NB4 (cell line): ENCODE results near the gene ADCY1.

Experiments
- DNase-seq: peaks from one replicate; pipeline ENCODE4 v3.0.0; 2010; ENCODE audit warnings: low read depth
- H3K4me3 ChIP-seq: one replicate; pipeline ENCODE4 v1.5.1; 2011; ENCODE audit warnings: mild to moderate bottlenecking, low read depth, low read length, moderate library complexity
- CTCF ChIP-seq: IDR thresholded peaks from one replicate; pipeline ENCODE4 v1.5.1; 2012; ENCODE audit warnings: low read depth, low read length
- MAX ChIP-seq: IDR thresholded peaks from 2 replicates; pipeline ENCODE4 v1.6.1; 2011; ENCODE audit warnings: low read depth, low read length
- MYC ChIP-seq: IDR thresholded peaks from 2 replicates; pipeline ENCODE4 v1.6.1; 2011; ENCODE audit warnings: low read depth, low read length
- POLR2A ChIP-seq: IDR thresholded peaks from 2 replicates; pipeline ENCODE4 v1.6.1; 2011; ENCODE audit warnings: mild to moderate bottlenecking; ENCODE audit not compliant: insufficient read length; ENCODE audit errors: extremely low read depth

Gene ADCY1

GRCh38 chr7:45685619-45686240 lies 111.6 kb downstream of the ADCY1 start:
- TF ChIP-seq POLR2A, result no peak
- no peak for TF ChIP-seq MYC
- TF ChIP-seq MAX, result no peak
- TF ChIP-seq CTCF, result no peak
- H3K4me3 ChIP-seq, result no peak overlapping the region
- no peak for DNase-seq

- DNase-seq, result no peak
- H3K4me3 ChIP-seq, result no peak overlapping the region
- TF ChIP-seq POLR2A (no peak), MAX (no peak), CTCF (no peak), MYC (no peak)
These were observed 112.4 kb downstream of the ADCY1 start for GRCh38 chr7:45686441-45687184.

- H3K4me3 ChIP-seq, result no peak overlapping the region
- TF ChIP-seq POLR2A (no peak), MAX (no peak), MYC (no peak), CTCF (no peak)
- no peak for DNase-seq
These were observed 113.0 kb downstream of the ADCY1 start for GRCh38 chr7:45687185-45687560.

- H3K4me3 ChIP-seq, result no peak overlapping the region
- no peak for DNase-seq
- TF ChIP-seq POLR2A, result no peak
- no peak for TF ChIP-seq MAX
- no peak for TF ChIP-seq MYC
- TF ChIP-seq CTCF, result no peak
These were observed 113.6 kb downstream of the ADCY1 start for GRCh38 chr7:45687721-45688120.

GRCh38 chr7:45688382-45688781 lies 114.2 kb downstream of the ADCY1 start:
- no peak for DNase-seq
- no peak overlapping the region for H3K4me3 ChIP-seq
- TF ChIP-seq MAX (no peak), MYC (no peak), POLR2A (no peak), CTCF (no peak)
